Mononuclear cell (primary cell): ENCODE data around the gene PPT1. TPM values are rescaled to one million over a fixed set of nuclear protein-coding genes. Genes with fewer than 3 reads are reported as not detected.
A peak's percentile ranks its signal among the peaks of the same experiment; 100 is the strongest.
"Not testable (repeated sequence)": the region's sequence is repeated elsewhere in the genome, so short reads cannot be mapped to it uniquely, and the experiment has no call there.

Source experiments
- H3K27me3 ChIP-seq: 2 replicates; pipeline ENCODE4 v1.6.0; 2011; ENCODE audit warnings: low read length, control low read depth; ENCODE audit not compliant: insufficient read depth
- H3K4me1 ChIP-seq: 2 replicates; pipeline ENCODE4 v1.5.1; 2011; ENCODE audit warnings: mild to moderate bottlenecking, low read length, control low read depth; ENCODE audit not compliant: insufficient read depth
- H3K4me3 ChIP-seq: 2 replicates; pipeline ENCODE4 v1.5.1; 2011; ENCODE audit warnings: mild to moderate bottlenecking, low read length, moderate library complexity
- H3K9me3 ChIP-seq: 2 replicates; pipeline ENCODE4 v1.5.1; 2011; ENCODE audit warnings: low read depth, mild to moderate bottlenecking, control low read depth, low read length
- total RNA-seq: library from RNA; depleted of rRNA; stranded (reverse); fragments of >200 nt; gene quantifications from one replicate; pipeline ENCODE4 v1.2.3, GENCODE V29; 2012

PPT1 gene
- total RNA-seq, 1 donor, result 182 TPM

GRCh38 chr1:40105028-40105427 lies 8.0 kb upstream of the PPT1 start:
- Histone ChIP-seq H3K4me3 (no peak overlapping the region), H3K9me3 (no peaks in the 10 kb centered on the region), H3K4me1 (no peaks in the 10 kb centered on the region), H3K27me3 (peaks cover 10% of the 10 kb centered on the region)

- Histone ChIP-seq H3K4me1 (no peaks in the 10 kb centered on the region), H3K4me3 (no peak overlapping the region), H3K27me3 (peaks cover 10% of the 10 kb centered on the region), H3K9me3 (no peaks in the 10 kb centered on the region)
Measured at GRCh38 chr1:40102896-40103295, 5.8 kb upstream of the PPT1 start.

GRCh38 chr1:40102038-40102437 lies 5.0 kb upstream of the PPT1 start:
- Histone ChIP-seq H3K4me1 (peaks cover 6% of the 10 kb centered on the region), H3K27me3 (peaks cover 10% of the 10 kb centered on the region), H3K4me3 (no peak overlapping the region), H3K9me3 (no peaks in the 10 kb centered on the region)

- no peaks in the 10 kb centered on the region for H3K27me3 ChIP-seq
- peak overlapping the region; percentile 75 for H3K4me3 ChIP-seq
- H3K9me3 ChIP-seq, result no peaks in the 10 kb centered on the region
- H3K4me1 ChIP-seq, result peaks cover 54% of the 10 kb centered on the region
Measured at GRCh38 chr1:40096646-40096976, 441 bp downstream of the PPT1 start.

GRCh38 chr1:40095806-40096205 lies 1.2 kb downstream of the PPT1 start:
- H3K4me1 ChIP-seq, result peaks cover 54% of the 10 kb centered on the region
- no peaks in the 10 kb centered on the region for H3K9me3 ChIP-seq
- no peak overlapping the region for H3K4me3 ChIP-seq
- no peaks in the 10 kb centered on the region for H3K27me3 ChIP-seq

- H3K9me3 ChIP-seq, result no peaks in the 10 kb centered on the region
- no peak overlapping the region for H3K4me3 ChIP-seq
- peaks cover 54% of the 10 kb centered on the region for H3K4me1 ChIP-seq
- no peaks in the 10 kb centered on the region for H3K27me3 ChIP-seq
Measured at GRCh38 chr1:40094466-40095110, 2.5 kb downstream of the PPT1 start.

- H3K9me3 ChIP-seq, result no peaks in the 10 kb centered on the region
- peaks cover 54% of the 10 kb centered on the region for H3K4me1 ChIP-seq
- no peak overlapping the region for H3K4me3 ChIP-seq
- no peaks in the 10 kb centered on the region for H3K27me3 ChIP-seq
Measured at GRCh38 chr1:40092706-40093639, 4.1 kb downstream of the PPT1 start.

- H3K27me3 ChIP-seq, result no peaks in the 10 kb centered on the region
- peaks cover 49% of the 10 kb centered on the region for H3K4me1 ChIP-seq
- H3K4me3 ChIP-seq, result no peak overlapping the region
- H3K9me3 ChIP-seq, result no peaks in the 10 kb centered on the region
Measured at GRCh38 chr1:40092241-40092640, 4.8 kb downstream of the PPT1 start.

- H3K4me1 ChIP-seq, result peaks cover 37% of the 10 kb centered on the region
- H3K4me3 ChIP-seq, result no peak overlapping the region
- no peaks in the 10 kb centered on the region for H3K27me3 ChIP-seq
- H3K9me3 ChIP-seq, result no peaks in the 10 kb centered on the region
Measured at GRCh38 chr1:40090652-40091355, 6.2 kb downstream of the PPT1 start.

GRCh38 chr1:40084750-40085149 lies 12.3 kb downstream of the PPT1 start:
- H3K4me1 ChIP-seq, result peaks cover 42% of the 10 kb centered on the region
- H3K27me3 ChIP-seq, H3K9me3 ChIP-seq, H3K4me3 ChIP-seq: not testable (repeated sequence)

GRCh38 chr1:40081871-40082270 lies 15.2 kb downstream of the PPT1 start:
- Histone ChIP-seq H3K4me3 (no peak overlapping the region), H3K9me3 (no peaks in the 10 kb centered on the region), H3K27me3 (no peaks in the 10 kb centered on the region), H3K4me1 (peaks cover 70% of the 10 kb centered on the region)

GRCh38 chr1:40079774-40080400 lies 17.2 kb downstream of the PPT1 start:
- Histone ChIP-seq H3K27me3 (no peaks in the 10 kb centered on the region), H3K4me3 (no peak overlapping the region), H3K4me1 (peaks cover 89% of the 10 kb centered on the region), H3K9me3 (no peaks in the 10 kb centered on the region)

GRCh38 chr1:40078512-40079333 lies 18.3 kb downstream of the PPT1 start:
- H3K4me1 ChIP-seq, result peaks cover 89% of the 10 kb centered on the region

GRCh38 chr1:40076895-40077312 lies 20.1 kb downstream of the PPT1 start:
- H3K4me1 ChIP-seq, result peaks cover 95% of the 10 kb centered on the region
- H3K27me3 ChIP-seq, result no peaks in the 10 kb centered on the region
- H3K4me3 ChIP-seq, result no peak overlapping the region
- no peaks in the 10 kb centered on the region for H3K9me3 ChIP-seq

More at GRCh38 chr1:40078512-40079333, 18.3 kb downstream of the PPT1 start:
- no peaks in the 10 kb centered on the region for H3K27me3 ChIP-seq
- no peaks in the 10 kb centered on the region for H3K9me3 ChIP-seq
- H3K4me3 ChIP-seq, result no peak overlapping the region
